Glomerular visceral epithelial cell (primary cell): Measurements from ENCODE around the gene PREX1.

Source experiments
- DNase-seq: peaks from one replicate; pipeline ENCODE4 v3.0.0-alpha.2; 2016; ENCODE audit errors: extremely low spot score

PREX1 gene

DNA sequence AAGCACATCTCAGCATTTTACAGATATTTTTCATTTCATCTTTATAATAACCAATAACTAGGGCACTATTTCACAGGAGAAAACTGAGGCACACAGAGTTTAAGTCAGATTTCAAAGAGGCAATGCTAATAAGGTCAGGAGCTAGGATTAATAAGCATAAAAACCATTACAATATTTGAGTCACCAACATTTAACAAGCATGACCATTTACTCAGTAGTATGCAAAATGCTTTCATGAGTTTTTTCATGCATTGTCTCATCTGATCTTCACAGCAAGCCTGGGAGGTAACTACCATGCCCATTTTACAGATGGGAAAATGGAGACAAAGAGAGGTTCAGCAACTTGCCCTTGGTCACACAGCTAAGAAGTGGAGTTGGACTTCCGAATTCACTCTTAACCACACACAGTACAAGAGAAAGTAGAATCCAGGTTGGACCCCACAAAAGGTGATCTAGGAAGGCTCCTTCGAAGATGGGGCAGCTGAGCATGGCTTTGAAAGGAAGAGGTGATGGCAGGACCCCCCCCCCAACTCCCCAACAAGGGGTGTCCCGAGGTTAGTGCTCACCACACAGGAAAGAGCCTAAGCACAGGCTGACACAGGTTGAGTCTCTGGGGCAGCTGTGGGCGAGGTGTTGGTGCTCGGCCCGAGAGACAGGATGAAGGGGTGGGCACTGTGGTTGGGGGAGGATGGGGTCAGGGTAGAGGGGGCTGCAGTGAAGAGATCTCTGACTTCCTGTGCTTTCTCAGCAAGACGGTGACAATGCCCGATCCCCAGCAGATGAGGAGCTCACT lies 108.8 kb downstream of the PREX1 start:
- DNase-seq = no peak

DNA sequence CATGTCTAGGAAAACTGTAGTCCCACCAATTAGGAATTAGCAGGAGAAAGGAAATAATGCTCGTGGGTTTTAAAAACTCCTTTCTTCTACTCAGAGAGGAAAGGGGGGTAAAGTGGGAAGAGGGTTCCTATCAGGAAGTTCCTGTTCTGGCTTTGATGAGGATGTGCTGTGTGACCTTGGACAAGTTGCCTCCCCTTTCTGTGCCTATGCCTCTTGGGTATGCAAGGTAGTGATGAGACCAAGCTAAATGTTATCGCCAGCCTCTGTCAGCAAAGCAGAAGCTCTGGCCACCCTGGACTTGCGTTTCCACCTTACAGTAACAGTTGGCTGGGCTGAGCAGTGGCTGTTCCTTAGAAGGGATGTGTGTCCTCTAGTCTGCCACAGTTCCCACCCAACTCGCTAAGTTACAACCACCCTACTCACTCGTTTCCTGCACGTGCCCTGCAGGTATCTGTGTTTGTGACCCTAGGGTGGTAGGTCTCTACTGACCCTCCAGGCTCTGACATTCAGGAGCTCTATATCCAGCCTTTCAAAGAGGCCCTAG lies 110.0 kb downstream of the PREX1 start:
- DNase-seq = no peak

DNA sequence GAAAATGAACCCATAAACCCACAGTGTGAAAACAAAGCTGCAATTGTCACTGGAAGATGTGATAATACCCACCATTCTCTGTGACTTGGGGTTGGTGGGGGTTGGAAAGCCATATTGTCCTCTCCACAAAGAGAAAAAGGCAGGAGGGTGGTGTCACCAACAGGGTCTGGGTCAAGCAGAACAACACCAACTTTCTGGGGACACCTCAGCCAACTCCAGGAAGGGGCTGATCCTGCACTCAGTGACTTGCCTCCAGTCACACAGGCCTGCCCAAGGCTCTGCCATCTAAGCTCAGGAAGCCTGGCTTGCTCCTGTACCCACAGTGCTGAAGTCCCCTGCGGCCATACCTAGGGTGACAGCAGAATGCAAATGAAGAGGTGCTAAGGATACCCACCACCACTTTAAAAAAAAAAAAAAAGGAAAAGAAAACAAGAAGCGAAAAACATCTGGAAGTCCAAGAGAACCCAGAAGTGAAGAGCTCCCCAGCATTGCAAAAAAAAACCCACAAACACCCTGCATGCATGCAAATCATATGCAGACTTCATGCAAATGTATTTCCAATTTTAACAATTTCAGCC lies 110.6 kb downstream of the PREX1 start:
- no peak for DNase-seq

DNA sequence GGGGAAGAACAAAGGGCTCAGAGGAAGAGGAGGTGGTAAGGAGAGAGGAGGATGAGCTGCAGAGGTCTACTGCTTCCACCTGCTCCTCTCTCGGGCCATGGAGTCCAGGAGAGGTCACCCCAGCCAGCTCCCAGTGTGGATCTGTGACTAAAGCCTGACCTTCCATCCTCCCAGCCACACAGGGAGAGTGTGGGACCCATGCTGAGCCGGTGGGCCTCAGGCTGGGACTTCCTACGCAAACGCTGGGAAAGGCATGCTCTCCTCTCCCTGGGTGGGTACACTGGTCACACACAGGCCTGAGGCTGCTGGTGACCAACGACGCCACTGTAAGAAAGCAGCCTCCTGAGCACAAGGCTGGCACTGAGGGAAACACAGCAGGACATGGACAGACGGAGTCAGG lies 111.3 kb downstream of the PREX1 start:
- DNase-seq = no peak

DNA sequence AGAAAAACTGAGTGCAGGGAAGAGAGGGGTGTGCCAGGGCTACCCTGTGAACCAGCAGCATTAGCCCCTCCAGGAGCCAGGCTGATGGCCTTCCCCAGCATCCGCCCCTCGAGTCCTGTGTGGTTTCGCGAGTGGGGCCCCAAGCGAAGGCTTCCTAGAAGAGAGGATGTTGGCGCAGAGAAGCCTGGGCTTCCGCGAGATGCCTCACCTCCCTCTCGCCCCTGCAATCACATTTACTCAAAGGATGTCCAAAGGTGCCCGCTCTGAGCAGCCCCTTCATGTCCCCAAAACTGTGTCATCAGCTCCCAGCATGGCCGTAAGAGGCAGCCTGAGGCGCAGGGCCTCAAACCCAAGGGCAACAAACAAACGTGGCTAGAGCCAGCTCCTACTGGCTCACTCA lies 111.7 kb downstream of the PREX1 start:
- no peak for DNase-seq

DNA sequence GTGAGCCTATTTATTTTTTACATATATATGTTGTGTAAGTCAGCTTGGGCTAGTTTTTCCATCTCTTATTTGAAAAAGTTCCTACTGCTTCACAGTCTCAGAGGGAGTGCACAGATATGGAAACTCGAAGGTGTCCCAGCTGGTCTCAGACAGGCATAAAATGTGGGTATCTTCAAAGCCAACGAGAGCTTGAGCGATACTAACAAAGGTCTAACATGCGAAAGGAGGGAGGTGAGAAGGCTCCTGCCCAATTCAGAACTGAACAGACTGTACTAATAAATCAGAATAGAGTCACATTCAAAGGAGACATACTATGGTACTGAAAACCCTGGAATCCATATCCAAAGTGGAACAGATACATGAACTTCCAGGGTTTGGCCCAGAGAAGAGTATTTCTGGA lies 113.0 kb downstream of the PREX1 start:
- DNase-seq = no peak

DNA sequence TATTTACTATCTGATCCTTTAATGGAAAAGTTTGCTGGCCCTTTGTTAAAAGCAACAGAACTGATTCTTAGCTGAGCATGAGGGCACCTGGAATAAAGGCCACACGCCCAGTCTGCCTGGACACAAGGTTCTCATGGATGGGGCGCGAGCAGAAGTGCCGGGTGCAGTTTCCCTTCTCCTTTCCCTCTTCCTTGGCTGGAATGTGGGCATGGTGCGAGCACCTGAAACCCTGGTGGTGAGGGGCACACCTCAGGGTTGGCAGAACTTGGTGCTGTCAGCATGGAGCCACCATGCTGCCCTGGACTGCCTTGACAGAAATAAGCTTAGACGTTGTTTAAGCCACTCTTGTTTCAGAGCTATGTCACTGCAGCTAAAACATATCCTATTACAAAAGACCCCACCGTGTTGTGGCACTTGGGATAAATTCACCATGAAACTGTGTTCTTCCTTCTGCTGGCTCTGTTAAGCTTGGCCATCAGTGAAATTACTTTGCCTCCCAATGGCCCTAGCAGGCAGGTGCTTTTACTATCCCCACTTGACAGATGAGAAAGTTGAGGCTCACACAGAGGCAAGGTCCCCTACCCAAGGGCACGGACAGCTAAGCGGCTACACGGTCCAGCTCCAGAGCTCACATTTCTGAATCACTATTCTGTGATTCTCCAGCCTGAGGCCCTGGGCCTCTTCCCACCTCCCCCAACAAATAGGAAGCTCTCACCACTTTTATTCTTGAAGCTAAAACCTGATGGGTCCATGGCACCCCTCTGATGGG lies 115.9 kb downstream of the PREX1 start:
- no peak for DNase-seq

DNA sequence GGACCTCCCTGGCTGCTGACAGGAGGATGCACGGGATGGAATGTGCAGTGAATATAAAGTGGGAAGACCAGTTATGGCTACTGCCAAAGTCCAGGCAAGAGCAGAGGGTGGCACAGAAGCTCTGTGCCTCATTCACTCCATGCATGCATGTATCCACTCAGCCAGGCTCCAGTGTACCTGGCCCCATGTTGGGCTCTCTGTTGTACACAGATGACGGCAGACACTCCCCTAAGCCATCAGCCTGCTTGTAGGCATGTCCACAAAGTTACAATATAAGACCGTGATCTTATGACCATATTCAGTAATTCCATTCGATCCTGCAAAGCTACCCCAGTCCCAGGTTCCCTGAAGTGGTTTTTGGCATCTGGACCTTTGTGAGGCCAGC lies 116.8 kb downstream of the PREX1 start:
- no peak for DNase-seq

DNA sequence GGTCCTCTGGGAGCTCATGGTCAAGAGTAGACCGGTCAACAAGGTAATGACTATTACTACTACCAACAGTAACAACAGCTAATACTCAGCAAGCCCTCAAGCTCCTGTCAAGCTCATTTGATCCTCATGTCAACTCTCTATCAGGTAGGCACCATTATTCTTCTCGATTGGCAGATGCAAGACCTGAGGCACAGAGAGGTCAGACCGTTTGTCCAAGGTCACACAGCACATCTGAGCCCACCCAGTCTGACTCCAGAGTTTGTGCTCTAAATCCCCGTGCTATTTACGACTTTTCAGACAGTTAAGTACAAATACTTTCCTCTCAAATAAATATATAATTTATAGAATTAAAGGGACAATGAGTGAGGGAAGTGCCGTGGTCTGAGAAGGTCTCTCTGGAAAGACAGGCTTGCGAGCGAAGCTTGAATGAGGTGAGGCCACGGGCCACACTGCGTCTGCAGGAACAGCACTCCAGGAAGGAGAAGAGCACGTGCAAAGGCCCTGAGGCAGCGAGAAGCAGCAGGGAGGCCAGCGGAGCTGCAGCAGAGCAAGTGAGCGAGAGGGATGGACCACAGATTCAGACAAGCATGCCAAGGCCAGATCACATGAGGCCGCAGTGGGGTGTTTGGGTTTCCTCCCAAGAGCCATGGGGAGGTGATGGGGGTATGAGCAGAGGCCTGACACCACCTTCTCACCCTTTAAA lies 117.3 kb downstream of the PREX1 start:
- DNase-seq = no peak

DNA sequence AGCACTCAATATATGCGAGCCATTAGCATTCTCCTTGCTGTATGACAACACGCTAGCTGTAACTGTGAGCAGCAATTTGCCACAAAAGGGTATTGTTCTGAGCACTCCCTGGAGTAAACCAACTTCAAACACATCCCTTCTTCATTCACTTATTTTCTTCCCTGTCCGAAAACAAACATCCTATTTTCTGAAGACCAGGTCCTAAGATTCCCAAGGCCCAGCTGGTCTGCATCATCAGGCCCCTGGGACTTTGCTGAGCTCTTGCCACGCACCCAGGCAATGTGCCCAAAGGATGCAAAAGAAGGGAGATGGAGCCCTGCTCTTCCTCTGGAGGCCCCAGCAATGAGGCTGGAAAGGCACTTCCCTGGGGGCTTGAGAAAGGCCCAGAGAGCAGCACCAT lies 118.1 kb downstream of the PREX1 start:
- DNase-seq = no peak

DNA sequence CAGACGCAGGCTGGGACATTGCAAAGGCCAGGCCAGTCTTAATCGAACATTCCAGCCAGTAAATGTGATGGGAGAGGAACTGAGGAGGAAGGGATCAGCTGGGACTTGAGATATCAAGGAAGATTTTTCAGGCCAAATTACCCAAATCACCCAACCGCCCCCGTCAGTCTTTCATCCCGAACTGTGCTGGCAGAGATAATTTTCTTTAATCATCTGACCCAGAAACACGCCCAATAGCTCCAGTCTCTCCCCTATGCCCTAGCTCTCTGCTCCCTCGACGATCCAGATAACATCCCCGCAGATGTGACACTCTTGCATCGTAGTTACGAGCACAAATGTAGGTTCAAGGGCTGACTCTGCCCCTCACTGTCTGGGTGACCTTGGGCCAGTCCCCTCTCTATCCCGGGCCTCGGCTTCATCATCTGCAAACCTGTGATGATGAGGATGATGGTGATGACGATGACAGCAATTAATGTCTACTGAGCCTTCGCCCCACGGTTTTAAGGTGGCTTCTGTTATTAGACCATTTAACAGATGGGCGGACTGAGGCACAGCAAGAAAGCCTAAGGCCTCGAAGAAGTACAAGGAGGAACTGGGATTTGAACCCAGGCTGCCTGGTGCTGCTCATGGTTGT lies 118.6 kb downstream of the PREX1 start:
- no peak for DNase-seq

DNA sequence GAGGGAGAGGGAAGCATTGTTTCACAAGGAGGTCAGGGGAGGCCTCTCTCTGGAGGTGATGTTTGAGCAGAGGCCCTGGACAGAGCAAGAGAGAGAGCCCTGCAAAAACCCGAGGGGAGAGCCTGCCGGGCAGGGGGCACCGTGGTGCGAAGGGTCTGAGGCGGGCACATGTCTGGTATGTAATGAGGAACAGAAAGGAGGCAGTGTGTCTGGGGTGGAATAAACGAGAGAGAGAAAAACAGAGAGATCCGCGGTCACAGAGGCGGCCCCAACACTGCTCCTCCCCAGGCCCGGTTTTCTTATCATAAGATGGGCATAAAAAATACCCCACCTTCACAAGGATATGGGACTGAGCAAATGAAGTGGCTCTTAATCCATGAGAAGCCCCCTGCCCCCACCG lies 119.2 kb downstream of the PREX1 start:
- no peak for DNase-seq

DNA sequence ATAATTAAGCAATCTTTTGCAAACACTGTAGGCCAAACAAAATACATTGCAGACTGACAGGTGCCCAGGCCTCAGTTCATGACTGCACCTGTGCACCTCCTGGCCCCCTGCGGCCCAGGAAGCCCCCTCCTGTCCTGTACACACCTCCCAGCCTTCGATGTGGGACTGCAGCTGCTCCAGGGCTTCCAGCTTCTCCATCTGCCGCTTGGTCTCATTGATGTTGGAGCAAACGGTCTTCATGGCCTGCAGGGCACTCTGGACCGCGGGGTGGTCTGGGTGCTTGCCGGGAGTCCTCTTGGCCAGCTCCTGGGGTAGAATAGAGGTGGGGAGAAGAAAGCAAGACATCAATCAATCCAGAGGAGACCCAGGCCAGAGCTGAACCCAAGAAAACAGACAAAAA lies 119.7 kb downstream of the PREX1 start:
- no peak for DNase-seq

DNA sequence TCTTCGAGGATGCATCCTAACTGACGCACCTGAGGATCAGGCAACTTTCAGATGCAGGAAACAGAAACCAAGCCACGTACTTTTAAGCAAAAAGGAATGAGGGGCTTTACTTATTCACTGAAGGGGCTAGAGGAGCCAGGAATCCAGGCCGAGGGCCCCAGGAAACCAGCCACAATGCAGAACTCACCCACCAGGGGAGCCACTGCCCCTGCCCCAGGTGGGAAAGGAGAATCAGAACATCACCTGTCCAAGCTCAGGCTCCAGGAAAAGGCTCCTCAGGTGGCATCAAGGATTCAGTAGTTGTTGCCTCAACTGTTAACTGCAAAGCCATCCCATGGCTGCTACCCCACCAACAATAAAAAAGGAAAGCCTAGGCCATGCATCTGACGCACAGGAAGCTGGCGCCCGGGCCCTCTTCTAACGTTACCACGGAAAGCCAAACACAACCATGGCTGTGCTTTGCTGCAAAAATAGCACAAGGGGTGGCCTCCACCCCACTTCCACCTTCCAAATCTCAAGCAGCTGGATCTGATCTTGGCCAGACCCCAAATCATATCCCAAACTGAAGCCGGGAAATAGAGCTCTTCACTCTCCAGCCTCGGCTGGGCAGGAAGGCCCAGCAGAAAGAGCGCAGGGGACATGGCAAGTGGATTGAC lies 121.0 kb downstream of the PREX1 start:
- DNase-seq = no peak

DNA sequence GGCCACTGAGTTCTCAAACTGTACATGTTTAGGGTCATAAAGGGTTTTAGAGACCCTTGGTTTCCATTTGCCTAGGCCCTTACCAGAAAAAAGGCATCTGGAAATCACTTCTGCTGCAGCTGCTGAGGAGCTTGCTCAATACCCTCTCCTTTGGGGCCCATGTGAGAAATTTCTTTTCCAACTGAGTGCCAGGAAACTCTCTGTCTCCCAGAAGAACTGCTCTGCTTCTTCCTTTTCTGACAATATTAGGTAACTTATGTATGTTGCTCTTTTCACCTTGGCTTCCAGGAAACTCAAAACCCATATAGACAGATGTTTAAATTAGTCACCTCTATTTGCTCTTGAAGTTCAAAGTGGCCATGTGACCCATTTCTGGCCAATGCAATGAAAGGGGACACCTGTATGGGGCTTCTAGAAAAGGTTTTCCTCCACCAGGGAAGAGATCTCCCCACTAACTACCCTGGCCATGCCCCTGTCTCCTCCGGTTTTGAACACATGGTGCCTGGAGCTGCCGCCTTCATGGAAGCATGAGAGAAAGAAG lies 121.6 kb downstream of the PREX1 start:
- DNase-seq = no peak

DNA sequence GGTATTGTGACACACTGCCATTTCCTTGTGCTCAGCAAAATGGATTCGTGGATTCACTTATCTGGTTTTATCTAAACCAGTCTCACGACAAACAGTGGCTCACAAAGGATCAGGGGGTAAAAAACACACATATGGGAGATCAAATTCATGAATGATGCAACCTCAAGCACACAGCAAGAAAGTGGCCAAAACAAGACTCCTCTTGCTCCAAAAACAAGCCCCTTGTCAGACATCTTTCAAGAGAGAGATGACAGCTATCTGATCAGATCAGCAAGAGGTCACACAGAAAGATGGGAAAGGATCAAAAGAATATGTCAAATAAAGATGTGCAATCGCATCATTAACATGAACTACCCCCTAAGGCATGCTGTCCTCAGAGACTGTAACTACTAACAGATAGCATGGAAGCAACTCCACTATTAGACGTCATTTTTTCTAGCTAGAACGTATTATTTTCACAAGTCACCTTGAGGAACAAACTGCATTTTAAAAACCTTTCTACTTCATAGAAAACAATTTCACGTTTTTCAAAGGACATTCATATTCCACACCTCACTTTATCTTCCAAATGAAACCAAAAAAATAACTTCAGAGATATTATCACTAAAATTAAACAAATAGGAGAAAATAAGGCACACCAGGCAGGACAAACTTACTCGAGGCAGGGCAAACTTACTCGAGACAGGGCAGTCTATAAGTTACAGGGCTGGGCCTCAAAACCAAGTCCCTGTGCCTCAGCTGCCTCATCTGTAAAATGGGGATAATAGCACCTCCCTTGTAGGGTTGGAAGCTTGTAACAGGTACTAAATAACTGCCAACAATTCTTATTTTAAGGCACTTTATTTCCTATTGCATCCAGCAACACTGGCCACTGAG lies 122.3 kb downstream of the PREX1 start:
- no peak for DNase-seq

DNA sequence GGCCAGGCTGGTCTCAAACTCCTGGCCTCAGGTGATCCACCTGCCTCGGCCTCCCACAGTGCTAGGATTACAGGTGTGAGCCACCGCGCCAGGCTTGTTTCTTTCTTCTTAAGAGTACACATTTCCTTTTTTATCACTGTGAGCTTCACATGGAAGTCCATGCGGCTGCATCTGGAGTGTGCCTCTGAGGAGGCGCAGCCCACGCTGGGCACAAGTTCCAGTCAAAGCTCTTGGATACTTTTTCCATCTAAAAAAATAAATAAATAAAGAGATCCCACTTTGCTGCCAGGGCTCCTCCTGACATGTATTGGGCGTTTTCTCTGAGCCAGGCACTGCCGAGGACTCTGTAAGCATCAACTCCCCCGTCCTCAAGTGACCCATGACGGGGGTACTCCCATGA lies 123.0 kb downstream of the PREX1 start:
- DNase-seq = no peak

DNA sequence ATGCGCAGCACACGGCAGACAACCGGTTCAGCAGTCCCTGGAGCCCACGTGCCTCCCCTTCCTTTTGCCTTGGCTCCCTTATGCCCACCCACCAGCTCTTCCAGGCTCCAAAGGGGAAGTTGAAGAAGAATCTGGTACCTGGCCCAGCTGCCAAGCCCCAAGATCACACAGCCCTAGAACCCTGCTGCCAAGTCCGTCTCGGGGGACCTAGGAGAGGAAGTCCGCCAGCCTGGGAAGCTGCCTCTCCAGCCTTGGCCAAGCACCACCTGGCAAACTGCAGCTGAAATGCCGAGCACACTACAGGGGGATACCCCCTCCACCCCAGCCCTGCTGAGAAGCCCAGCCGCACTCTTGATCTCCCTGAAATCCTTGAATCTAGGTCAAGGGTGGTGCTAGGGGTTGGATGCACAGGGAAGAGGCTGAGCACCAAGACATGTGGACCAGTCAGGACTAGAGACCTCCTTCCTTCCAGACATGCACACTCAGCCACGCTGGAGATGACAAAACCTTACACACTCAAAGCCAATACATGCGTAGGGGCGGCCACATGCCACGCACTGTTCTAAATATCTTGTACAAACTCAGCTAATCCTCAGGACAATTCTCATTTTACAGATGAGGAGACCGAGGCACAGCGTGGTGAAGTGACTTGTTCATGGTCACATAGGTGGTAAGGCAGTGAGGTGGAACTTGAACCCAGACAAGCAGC lies 124.1 kb downstream of the PREX1 start:
- DNase-seq = no peak

DNA sequence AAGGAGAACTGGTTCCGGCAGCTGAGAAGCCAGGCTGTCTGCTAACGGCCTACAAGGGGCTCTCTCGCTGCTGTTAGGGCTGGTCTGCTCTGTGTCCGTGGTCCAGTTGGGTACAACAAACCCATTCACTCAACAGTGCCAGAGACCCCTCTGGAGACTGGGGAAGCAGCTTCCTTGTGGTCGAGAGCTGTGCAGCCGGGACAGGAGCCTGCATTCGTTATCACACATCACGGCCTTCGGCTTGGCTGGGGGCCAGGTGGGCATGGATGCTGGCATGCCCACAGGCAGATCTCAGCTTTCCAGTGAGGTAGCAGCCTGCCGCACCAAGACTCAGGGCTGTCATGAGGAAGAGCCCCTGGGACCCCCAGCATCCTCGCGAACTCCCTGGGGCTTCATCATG lies 124.7 kb downstream of the PREX1 start:
- DNase-seq = no peak
